Endothelial cell of umbilical vein (primary cell): ENCODE measurements around the gene GNMT.

ENCODE experiments used
- FOS ChIP-seq: IDR thresholded peaks from 2 replicates; pipeline ENCODE4 v1.6.1; 2011; ENCODE audit warnings: mild to moderate bottlenecking, low read length, moderate library complexity, borderline replicate concordance; ENCODE audit not compliant: insufficient read depth
- JUN ChIP-seq: IDR thresholded peaks from 2 replicates; pipeline ENCODE4 v1.6.1; 2011; ENCODE audit warnings: borderline replicate concordance, low read depth; ENCODE audit not compliant: insufficient read length, insufficient read depth
- POLR2AphosphoS5 ChIP-seq: IDR thresholded peaks from 2 replicates; pipeline ENCODE4 v1.6.1; 2012; ENCODE audit warnings: low read depth, mild to moderate bottlenecking, control low read depth, low read length, moderate library complexity; ENCODE audit not compliant: insufficient read depth

DNA sequence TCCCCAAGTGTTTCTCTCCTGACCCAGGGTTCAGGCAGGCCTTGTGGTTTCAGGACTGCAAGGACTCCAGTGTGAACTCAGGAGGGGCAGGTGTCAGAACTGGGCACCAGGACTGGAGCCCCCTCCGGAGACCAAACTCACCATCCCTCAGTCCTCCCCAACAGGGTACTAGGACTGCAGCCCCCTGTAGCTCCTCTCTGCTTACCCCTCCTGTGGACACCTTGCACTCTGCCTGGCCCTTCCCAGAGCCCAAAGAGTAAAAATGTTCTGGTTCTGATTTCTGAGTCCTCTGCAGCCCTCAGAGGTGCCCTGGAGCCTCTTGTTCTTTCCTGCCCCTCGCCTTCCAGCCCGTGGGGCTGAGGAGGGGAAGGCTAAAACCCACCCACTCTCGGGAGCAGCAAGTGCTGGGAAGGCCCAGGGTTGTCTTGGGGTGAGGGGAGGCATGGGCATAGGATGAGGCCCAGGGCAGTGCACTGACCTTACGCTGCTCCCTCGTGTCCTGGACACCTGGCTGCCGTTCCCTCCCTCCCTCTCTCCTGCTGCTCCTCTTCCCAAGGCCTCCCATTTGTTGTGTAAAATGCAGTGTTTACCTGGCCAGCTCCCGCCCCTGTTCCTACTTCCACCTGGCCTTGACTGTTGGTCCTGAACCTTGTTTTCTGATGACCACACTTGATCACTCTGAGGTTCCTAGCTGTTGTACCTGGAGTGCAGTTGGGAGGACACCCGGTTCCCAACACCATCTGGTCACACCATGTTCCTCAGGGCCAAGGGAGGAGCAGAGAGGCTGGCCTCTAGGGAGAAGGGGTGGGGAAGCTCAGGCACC is 21.4 kb upstream of the GNMT start:
- no peak for TF ChIP-seq POLR2AphosphoS5
- no peak for TF ChIP-seq JUN
- TF ChIP-seq FOS = no peak
